Stimulated activated CD4-positive, alpha-beta T cell treated with anti-CD3 and anti-CD28 coated beads, Interleukin-15, amount 100 ng/mL, for 24 hours (primary cell): Measurements from ENCODE around the gene SLC49A4.

Source experiments
- DNase-seq: peaks from one replicate; pipeline ENCODE4 v3.0.0-alpha.2; 2020

Gene SLC49A4

GRCh38 chr3:122786066-122786465 lies 8.8 kb upstream of the SLC49A4 start:
- DNase-seq, result peak; percentile 10

GRCh38 chr3:122787872-122788271 lies 7.0 kb upstream of the SLC49A4 start:
- DNase-seq, result no peak

GRCh38 chr3:122789585-122790273 lies 5.1 kb upstream of the SLC49A4 start:
- no peak for DNase-seq

GRCh38 chr3:122793568-122794416 lies 1.1 kb upstream of the SLC49A4 start, which contains the start of gene HSPBAP1:
HSPBAP1 (minus strand) TSS chr3:122793831; CDS start chr3:122793680, 151 bp downstream.
- peak; percentile 94 for DNase-seq

GRCh38 chr3:122794483-122794778 lies 438 bp upstream of the SLC49A4 start:
- no peak for DNase-seq

- DNase-seq, result no peak
Observed at GRCh38 chr3:122795674-122796195, 866 bp downstream of the SLC49A4 start.

DNA sequence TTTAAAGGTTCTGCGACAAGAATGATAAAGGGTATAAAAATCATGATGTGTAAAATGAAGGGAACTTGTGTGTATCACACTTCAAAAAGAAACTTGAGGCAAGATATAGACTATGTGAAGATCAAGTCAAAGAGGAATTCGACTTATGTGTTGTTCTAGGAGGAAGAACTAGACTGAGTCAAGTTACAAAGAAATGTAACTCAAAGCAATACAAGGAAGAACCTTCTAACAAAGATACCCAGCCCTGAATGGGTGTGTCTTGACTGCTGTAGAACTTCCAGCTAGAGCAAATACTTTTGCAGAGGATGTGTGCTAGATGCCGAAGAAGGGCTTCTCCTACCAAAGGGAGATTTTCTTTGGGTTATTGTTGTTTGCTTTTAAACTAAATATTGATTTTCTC lies 2.4 kb downstream of the SLC49A4 start:
- DNase-seq, result no peak

DNA sequence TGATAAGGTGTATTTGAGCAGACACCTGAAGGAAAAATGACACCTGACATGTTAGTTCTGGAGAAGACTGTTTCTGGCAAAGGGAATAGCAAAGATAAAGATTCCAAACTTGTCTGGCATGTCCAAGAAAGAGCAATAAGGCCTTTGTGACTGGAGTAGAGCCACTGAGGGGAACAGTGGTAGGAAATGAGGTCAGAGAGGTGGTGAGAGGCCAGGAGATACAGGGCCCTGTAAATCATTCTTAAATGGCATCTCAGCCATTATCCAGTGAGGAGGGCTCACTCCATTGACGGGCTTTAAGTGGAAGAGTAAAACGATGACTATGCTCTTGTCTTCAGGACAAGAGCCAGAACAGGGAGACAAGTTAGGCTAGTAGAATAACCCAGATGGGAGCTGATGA lies 4.5 kb downstream of the SLC49A4 start:
- DNase-seq, result no peak

- DNase-seq, result no peak
Observed at GRCh38 chr3:122800031-122800430, 5.2 kb downstream of the SLC49A4 start.

DNA sequence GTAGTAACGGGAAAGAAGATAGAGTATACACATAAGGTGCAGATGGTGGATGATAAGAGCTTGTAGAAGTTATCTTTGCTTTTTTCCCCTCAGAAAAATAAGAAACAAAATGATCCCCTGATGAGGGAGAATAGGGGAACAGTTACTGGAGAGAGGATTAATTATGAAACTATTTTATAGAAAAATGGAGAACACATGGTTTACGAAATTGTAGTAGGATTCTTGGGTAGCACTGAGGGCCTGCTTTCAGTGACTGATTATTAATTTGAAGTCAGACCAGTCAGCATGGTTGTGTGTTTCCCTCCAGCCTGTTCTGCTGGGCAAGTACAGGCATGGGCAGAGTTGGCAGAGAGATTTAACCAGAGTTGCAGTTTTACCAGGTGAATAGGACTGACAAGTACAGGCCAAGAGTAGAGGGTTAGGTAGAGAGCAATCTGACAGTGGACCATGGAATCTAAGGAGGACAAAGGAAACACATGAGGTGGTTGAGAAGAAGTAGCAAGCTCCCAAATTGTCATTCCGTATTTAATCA lies 5.9 kb downstream of the SLC49A4 start:
- DNase-seq, result no peak

DNA sequence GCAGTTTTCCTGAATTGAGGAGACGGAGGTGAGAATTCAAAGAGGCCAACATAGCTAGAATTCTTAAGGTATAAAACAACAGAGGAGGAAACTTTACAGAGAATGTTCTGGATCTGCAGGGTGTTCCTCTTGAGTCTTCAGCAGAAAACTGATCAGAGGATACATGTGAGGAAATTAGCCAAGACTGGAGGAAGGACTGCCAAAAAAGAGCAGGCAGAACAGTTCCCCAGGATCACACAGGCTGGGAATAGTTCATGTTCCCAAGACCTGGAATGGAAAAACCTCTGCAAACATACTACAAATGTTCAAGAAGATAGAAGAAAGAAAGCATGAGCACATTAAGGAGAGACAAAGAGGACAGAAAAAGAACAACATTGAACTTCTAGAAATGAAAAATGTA lies 7.5 kb downstream of the SLC49A4 start:
- no peak for DNase-seq

GRCh38 chr3:122803977-122804376 lies 9.1 kb downstream of the SLC49A4 start:
- DNase-seq, result no peak

DNA sequence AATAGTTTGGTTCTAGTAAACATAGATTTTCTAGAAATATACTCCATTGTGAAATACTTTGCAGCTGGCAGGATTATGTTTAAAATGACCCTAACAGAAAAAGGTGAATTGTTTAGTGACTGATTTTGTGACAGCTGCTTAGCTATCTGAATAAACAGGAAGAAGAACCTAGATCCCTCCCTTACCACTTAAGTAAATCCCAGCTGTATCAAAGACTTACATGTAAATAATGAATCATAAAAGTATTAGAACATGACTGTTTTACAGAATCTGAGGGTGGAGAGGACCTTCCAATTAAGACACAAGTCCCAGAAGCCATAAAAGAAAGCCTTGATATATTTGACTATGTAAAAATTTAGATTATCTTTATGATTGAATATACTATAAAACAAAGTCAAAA lies 15.9 kb downstream of the SLC49A4 start:
- no peak for DNase-seq

DNA sequence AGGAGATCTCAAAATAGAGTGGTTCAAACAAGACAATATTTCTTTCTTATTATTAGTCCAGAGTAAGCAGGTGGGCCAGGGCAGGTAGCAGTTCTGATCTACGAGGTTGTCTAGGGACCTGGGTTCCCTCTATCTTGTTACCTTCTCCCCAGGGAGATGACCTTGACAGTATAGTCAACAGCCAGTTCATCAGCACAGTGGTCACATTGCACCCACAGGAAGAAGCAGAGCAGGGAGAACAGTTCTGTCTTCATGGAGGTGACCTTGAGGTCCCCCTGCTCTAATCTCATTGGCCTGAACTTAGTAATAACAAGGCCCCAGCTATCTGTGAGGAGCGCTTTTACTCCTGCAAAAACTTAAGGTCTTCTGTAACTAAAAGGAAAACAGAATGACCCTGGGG lies 21.7 kb downstream of the SLC49A4 start:
- no peak for DNase-seq

DNA sequence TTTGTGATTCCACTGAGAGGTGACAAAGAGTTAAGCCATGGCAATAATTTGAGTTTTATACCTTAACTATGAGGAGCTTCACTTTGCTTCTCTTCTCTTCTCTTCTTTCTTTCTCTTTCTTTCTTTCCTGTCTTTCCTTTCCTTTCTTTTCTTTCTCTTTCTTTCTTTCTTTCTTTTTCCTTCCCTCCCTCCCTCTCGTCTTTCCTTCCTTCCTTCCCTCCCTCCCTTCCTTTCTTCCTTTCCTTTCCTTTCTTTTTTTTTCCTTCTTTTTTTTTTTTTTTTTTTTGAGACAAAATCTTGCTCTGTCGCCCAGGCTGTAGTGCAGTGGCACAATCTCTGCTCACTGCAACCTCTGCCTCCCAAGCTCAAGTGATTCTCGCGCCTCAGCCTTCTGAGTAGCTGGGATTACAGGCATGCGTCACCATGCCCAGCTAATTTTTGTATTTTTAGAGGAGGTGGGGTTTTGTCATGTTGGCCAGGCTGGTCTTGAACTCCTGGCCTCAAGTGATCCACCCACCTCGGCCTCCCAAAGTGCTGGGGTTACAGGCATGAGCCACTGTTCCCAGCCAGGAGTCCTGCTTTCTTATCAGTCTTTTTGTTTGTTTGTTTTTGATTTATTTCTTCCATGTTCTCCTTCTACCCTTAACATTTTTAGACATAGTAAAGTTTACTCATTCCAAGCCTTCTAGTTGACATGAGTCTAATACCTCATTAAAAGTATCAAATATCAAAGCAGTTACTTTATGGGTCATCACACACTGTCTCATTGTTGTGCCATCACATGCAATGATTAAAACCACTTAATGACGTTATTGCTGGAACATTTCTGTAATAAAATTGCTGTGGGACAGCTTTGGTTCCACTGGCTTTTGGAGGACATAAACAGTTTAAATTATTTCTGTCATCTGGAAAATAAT lies 29.9 kb downstream of the SLC49A4 start:
- DNase-seq, result no peak

DNA sequence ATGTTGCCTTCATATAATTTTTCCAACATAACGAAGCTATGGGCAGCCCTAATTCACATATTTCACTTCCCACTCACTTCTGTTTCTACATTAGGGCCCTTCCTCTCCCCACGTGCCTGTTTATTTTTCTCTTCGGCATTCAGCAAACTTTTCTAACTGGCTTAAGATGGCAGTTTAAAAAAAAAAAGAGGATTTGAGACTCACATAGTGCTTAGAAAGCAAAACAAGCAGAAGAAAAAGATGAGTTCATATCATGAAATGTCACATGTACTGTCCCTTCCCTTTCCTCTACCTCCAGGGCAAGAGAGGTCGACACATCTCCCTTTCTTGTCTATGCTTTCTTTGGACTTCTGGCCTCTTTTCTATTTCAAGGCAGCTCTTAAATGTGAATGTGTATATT lies 30.6 kb downstream of the SLC49A4 start:
- no peak for DNase-seq

- DNase-seq, result no peak
Observed at GRCh38 chr3:122826278-122826677, 31.4 kb downstream of the SLC49A4 start.

GRCh38 chr3:122828281-122828680 lies 33.4 kb downstream of the SLC49A4 start:
- DNase-seq, result no peak

- DNase-seq, result no peak
Observed at GRCh38 chr3:122835590-122835989, 40.7 kb downstream of the SLC49A4 start.

GRCh38 chr3:122843604-122844003 lies 48.7 kb downstream of the SLC49A4 start:
- DNase-seq, result no peak

- DNase-seq, result no peak
Observed at GRCh38 chr3:122857019-122857418, 62.1 kb downstream of the SLC49A4 start.

DNA sequence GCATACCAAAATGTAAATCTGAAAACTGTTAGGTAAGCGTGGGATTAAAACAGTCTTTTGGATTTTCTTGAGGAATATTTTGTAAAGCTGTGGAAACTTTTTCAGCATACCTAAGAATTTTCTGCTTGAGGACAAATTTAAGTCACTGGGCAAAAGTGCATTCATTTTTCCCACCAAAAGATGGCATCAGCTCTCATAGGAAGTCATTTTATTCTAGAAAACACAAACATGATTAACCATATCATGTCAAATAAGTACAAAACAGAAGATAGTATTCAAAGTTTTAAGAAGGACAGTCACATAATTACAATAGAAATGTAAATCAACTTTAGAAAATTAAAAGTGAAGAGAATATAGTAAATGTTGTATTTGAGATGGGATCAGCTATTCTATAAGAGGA lies 63.5 kb downstream of the SLC49A4 start:
- DNase-seq, result no peak
